Activated naive CD4-positive, alpha-beta T cell treated with anti-CD3 and anti-CD28 coated beads for 36 hours (primary cell): ENCODE results near the gene S100A16. TPM values are rescaled to one million over a fixed set of nuclear protein-coding genes. Genes with fewer than 3 reads are reported as not detected.

Source experiments
- total RNA-seq, 2 experiments: library from RNA; stranded (reverse); gene quantifications; one replicate each; pipeline ENCODE4 v1.2.3, GENCODE V29; 2021

The S100A16 gene
- total RNA-seq, 2 experiments from 2014 or later: not detected

Other genes with a start within 250 kb of the S100A16 start
- gene S100A12, start 237.5 kb downstream of the S100A16 start, total RNA-seq: not detected
- not detected for gene S100A8, start 222.1 kb downstream of the S100A16 start, total RNA-seq
- not detected for gene S100A7A, start 196.6 kb downstream of the S100A16 start, total RNA-seq
- gene S100A7, start 152.5 kb downstream of the S100A16 start, total RNA-seq: not detected
- gene S100A6, start 77.1 kb downstream of the S100A16 start, total RNA-seq: 100 to 1,000 TPM; 200 to 204 TPM
- under 1 TPM; 0.89 to 0.93 TPM for gene S100A5, start 72.2 kb downstream of the S100A16 start, total RNA-seq
- 10 to 100 TPM; 36.5 to 37.9 TPM for gene S100A4, start 67.3 kb downstream of the S100A16 start, total RNA-seq
- gene S100A3, start 63.9 kb downstream of the S100A16 start, total RNA-seq: not detected
- gene S100A2, start 47.3 kb downstream of the S100A16 start, total RNA-seq: under 1 TPM; 0.74 to 0.77 TPM
- gene S100A14, start 3.2 kb upstream of the S100A16 start, total RNA-seq: not detected
- gene S100A13, start 14.4 kb upstream of the S100A16 start, total RNA-seq: 1 to 10 TPM; 6.6 to 7.0 TPM
- gene S100A1, start 15.3 kb upstream of the S100A16 start, total RNA-seq: not detected
- 10 to 100 TPM; 88.2 to 91.3 TPM for gene CHTOP, start 20.9 kb upstream of the S100A16 start, total RNA-seq
- 10 to 100 TPM; 24.4 to 26.2 TPM for gene SNAPIN, start 45.6 kb upstream of the S100A16 start, total RNA-seq
- 100 to 1,000 TPM; 346 to 357 TPM for gene ILF2, start 57.9 kb upstream of the S100A16 start, total RNA-seq
- under 1 TPM; 0.05 to 0.10 TPM for gene NPR1, start 65.6 kb upstream of the S100A16 start, total RNA-seq
- gene INTS3, start 114.9 kb upstream of the S100A16 start, total RNA-seq: 10 to 100 TPM; 39.3 to 40.4 TPM
- gene SLC27A3, start 162.3 kb upstream of the S100A16 start, total RNA-seq: 1 to 10 TPM; 2.7 to 4.3 TPM